H7 (cell line): ENCODE measurements around the gene PRKCD. TPM values are rescaled to one million over a fixed set of nuclear protein-coding genes. Genes with fewer than 3 reads are reported as not detected.

Source experiments
- DNase-seq: peaks from one replicate; pipeline ENCODE4 v3.0.0; 2012
- H3K27me3 ChIP-seq: 2 replicates; pipeline ENCODE4 v1.6.0; 2011; ENCODE audit warnings: mild to moderate bottlenecking, low read length; ENCODE audit not compliant: control insufficient read depth, insufficient read depth
- H3K36me3 ChIP-seq: replicated peaks from 2 replicates; pipeline ENCODE4 v1.5.1; 2011; ENCODE audit warnings: low read length; ENCODE audit not compliant: control insufficient read depth, insufficient read depth
- H3K4me3 ChIP-seq: 2 replicates; pipeline ENCODE4 v1.5.1; 2011; ENCODE audit warnings: low read depth, mild to moderate bottlenecking, control low read depth, low read length, moderate library complexity; ENCODE audit not compliant: insufficient read depth
- total RNA-seq: library from RNA; depleted of rRNA; stranded (reverse); fragments of >200 nt; shearing (Covaris generic); gene quantifications from 2 replicates; pipeline ENCODE4 v1.2.3, GENCODE V29; 2014

Gene PRKCD
- total RNA-seq, 1 experiment from 2014 or later, result 2.9 TPM

DNA sequence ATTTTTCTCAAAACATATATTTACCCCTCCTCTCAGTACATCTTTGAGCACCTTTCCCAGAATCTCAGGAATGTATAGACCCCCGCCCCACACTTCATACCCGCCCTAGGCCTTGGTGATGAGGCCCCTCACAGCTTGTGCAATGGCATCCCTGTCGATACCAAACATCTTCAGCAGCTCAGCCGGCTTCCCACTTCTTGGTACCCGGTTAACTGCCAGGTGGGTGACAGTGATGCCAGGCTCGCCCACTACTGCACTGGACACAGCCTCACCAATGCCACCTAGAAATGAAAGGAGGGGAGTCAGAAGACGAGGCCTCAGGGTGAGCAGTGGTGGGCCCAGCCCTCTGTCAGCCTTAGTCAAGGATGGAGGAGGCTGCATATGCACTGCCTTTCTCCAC lies 64.6 kb downstream of the PRKCD start:
- Histone ChIP-seq H3K36me3 (peaks cover 72% of the 10 kb centered on the region), H3K4me3 (no peak overlapping the region), H3K27me3 (no peaks in the 10 kb centered on the region)
- DNase-seq, result peak; percentile 30

DNA sequence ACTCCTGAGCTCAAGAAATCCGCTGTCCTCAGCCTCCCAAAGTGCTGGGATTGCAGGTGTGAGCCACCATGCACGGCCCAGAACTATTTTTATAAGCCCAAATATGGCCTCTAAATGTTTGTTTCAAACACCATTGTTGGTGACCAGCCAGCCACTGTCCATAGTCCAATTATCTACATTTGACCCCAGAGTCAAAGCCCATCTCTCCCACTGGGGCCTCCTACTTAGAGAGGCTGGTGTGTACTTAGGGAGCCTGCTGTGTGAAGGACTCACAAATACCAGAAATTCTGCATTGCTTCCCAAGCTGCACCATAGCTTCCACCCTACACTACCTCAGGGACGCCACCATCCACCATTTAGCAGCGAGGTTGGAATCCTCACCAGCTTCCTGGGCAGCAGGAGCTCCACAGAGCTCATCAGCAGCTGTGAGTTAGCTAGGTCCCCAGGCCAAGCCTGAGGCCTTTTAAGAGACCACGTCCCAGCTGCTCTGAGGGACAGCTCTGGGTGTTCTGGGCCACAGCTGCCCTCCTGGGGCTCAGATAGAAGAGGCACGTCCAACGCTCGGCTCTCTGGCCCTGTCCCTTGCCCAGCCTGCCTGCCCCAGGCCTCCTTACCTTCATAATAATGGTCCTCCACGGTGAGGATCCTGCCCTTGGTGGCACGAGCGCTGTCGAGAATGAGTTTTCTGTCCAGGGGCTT lies 65.3 kb downstream of the PRKCD start:
- peak; percentile 38 for DNase-seq
- Histone ChIP-seq H3K4me3 (no peak overlapping the region), H3K36me3 (peaks cover 78% of the 10 kb centered on the region), H3K27me3 (no peaks in the 10 kb centered on the region)

DNA sequence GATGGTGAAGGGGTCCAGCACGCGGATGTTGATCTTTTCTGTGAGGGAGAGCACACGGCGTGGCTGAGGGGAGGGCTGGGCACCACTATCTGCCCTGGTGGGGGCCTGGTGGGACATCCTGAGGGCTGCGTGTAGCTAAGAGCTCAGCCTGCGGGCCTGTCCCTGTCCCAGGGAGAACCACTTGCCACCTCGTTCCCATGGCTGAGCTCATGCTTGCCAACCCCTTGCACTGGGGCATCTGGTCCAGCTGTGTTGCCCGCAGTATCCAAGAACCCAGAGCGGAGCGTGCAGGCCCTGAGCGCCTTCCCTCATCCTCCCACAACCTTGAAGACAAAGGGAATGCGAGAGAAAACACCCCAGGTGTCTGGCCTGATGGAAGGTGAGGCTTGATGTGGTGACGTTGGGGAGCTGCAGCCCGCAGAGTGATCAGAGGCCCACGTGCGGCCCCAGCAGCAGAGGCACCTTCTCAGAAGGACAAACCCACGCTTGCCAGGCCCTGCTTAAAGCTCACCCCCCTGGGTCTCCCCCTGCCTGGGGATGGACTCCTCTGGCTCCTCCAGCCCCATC lies 65.9 kb downstream of the PRKCD start:
- Histone ChIP-seq H3K27me3 (no peaks in the 10 kb centered on the region), H3K36me3 (peaks cover 85% of the 10 kb centered on the region), H3K4me3 (no peak overlapping the region)
- DNase-seq, result peak; percentile 47

DNA sequence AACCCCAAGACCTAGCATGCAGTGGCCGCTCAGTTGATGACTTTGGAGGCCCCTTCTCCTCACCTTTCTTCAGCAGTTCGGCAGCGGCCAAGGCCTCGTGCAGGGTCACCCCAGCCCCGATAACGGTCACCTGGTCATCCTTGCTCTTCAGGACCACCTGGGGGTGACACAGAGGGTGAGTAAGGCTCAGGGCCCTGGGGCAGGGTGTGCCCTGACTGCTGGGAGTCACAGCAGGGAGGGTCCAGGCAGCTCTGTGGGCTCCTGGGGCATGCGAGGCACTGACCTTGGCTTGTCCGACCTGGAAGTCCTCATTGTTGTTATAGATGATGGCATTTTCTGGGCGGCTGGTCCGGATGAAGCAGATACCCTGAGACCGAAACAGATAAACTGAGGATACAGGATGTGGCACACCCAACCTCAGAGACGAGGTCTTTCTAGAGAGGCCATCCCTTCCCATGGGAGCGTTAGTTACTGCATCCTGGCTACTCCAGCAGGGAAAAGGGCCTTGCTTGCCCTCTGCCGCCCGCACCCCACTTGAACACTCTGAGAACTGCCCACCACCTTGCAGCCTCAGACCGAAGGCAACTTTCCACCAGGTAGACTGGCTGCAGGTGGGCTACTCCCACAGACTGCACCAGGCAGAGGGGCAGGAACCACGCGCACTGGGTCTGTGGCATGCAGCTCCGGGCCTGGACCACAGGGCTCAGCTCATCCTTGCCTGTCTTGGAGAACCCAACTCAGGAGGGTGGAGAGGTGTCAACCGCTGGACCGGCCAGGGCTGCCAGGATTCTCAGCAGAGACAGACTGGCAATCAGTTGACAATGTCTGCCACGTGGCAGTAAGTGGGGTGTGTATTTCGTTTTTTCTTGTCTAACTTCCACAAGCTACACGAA lies 67.2 kb downstream of the PRKCD start:
- peaks cover 98% of the 10 kb centered on the region for H3K36me3 ChIP-seq
- no peak overlapping the region for H3K4me3 ChIP-seq
- DNase-seq, result peak; percentile 41

DNA sequence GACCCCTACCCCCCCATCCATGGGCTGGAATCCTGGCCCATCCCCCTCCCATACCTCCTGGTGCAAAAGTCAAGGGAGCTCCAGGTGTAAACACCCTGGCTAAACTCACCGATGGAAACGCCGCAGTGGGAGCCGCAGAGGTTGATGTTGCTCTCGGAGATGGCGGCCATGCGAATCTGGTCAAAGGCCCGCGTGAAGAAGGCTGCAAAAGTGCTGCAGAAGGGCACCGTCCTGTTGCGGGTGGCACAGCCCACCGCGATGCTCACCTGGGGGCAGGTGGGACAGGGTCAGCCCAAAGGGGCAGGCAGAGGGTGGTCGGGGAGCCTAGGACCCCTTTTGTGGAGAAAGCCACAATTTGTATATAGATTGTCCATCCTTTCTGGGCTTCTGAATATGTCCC lies 68.2 kb downstream of the PRKCD start:
- H3K4me3 ChIP-seq, result no peak overlapping the region
- H3K36me3 ChIP-seq, result peaks cover 98% of the 10 kb centered on the region
- H3K27me3 ChIP-seq, result no peaks in the 10 kb centered on the region
- DNase-seq, result peak; percentile 53

More for the DNA sequence above, 67.2 kb downstream of the PRKCD start:
- H3K27me3 ChIP-seq, result no peaks in the 10 kb centered on the region

DNA sequence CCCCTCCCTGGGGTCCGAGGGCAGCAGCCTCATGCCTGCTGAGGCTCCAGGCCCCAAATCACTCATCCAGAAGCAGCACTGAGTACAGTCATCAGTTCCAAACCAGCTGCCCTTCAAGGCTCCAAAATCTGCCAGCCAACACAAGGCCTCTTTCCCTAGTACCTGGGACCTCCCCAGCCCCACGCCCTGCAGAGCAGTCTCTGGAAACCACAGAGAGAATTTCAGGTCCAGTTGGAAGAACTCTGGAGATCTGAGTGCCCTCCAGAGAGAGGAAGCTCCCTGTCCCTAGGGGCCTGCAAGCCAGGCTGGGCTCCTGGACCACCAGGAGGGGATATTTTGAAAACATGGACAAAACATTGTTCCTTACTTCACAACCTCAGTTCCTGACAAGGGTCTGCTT lies 68.6 kb downstream of the PRKCD start:
- Histone ChIP-seq H3K4me3 (no peak overlapping the region), H3K36me3 (peaks cover 98% of the 10 kb centered on the region), H3K27me3 (no peaks in the 10 kb centered on the region)
- no peak for DNase-seq

DNA sequence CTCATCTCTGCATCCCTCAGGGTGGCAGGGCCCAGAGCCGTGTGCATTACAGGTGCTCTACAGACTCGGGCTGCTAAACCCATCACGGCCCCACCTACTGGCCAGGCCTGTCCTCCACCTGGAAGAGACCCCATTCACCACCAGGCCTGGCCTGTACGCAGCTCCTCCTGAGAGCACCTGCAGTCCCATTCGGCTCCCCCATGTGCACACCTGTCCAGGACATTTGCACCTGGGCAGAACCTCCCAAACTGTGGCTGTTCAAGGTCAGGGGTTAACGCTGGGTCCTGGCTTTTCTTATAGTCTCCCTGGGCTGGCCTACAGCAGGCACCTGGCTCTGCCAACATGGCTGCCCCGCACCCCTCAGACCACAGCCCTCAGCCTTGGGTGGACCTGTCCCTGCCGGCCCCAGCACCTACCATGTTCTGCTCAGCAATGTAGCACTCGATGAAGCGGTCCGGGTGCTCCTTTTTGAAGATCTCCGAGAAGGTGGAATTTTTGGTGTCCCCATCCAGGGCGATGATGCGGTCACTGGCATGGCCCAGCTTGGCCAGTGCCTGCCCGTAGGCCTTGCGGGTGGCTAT lies 69.1 kb downstream of the PRKCD start:
- DNase-seq, result peak; percentile 81
- Histone ChIP-seq H3K4me3 (no peak overlapping the region), H3K36me3 (peaks cover 97% of the 10 kb centered on the region), H3K27me3 (no peaks in the 10 kb centered on the region)

DNA sequence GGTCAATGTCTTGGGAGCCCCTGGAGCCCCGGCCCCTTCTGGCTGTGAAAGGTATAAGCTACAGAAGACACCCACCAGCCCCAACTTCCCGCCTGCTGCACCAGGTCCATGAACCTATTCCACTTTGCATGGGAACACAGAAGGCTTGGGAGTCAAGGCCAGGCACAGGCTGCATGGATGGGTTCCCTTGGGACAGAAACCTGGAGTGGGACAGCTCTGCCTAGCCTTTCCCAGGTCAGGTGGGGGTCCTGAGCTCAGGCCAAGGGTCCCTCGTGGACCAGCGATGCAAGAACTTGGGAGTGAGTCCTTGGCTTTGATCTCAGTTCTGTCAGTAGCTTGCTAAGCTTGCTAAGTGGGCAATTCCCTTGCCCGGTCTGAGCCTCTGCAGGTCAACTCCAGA lies 69.8 kb downstream of the PRKCD start:
- no peaks in the 10 kb centered on the region for H3K27me3 ChIP-seq
- DNase-seq, result peak; percentile 35
- peaks cover 97% of the 10 kb centered on the region for H3K36me3 ChIP-seq
- H3K4me3 ChIP-seq, result no peak overlapping the region

DNA sequence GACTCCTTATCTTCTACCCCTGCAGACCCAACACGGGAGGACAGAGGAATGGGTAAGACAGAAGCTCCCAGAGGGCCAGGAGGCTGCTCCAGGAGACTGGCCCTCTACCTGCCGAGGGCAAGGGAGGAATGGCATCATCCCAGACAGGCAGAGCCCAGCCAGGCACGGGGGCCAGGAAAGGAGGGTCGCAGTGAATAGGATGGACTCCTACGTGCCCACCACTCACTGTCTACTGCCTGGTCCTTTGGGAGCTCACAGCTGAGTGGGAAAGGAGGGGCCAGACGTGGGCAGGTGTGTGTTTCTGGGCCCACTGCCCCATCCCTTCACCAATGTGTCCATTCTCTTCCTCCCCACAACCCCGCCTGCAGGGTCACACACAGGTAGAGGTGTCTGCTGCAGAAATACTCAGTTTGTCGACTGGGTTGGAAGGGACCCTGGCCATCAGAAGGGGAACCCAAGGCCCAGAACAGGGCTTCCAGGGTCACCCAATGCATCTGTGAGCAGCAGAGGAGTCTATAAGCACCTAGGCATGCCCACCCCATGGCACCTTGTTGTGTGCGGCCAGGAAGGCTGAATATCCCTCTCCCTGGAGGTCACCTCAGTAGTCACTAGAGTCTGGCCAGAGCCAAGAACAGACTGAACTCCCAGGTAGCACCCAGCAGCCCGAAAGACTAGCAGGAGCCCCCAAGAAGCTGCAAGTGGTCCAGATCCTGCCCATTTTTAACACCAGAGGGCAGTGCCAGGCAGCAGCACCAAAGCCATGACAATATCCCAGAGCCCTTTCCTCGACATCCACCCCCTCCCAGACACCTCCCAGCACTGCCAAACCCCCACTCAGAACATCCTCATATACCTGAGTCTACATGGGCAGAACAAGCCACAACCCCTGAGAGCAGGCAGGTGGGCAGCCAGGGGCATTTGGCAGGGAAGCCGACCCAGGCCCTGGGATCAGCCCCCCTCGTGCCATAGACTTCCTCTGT lies 70.8 kb downstream of the PRKCD start:
- Histone ChIP-seq H3K4me3 (no peak overlapping the region), H3K36me3 (peaks cover 97% of the 10 kb centered on the region), H3K27me3 (no peaks in the 10 kb centered on the region)
- DNase-seq, result peak; percentile 74

DNA sequence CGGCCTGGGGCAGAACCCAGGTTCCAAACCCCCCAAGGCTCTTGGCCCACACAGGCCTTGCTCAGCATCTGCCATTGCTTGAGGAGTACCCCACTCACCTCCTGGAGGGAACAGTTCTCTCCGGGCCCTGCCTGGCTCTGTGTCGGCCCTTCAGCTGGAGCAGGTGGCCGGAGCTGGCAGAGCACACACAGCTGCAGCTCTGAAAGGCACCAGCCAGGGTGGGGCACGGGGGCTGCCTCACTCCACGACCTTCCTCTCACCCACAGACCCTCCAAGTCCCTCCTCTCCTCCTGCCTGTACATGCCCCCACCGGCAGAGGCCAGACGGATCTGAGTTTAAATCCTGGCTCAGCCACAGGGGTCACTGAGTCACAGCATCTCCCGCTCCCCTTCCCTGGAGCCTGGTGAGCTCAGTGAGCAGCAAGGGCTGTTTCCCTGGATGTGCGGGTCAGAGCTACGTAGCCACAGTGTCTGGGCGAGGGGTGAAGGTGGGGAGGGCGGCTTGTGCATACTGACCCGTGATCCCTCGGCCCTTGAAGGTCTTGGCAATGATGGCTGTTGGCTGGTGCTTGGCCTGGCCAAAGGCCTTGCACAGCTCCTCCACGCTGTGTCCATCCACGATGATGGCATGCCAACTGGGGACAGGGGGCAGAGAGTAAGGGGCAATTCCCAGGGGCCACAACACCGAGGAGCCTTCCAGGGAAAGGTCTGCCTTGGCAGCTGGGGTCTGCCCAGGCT lies 71.8 kb downstream of the PRKCD start:
- DNase-seq, result peak; percentile 50
- no peaks in the 10 kb centered on the region for H3K27me3 ChIP-seq
- peaks cover 91% of the 10 kb centered on the region for H3K36me3 ChIP-seq
- H3K4me3 ChIP-seq, result no peak overlapping the region

DNA sequence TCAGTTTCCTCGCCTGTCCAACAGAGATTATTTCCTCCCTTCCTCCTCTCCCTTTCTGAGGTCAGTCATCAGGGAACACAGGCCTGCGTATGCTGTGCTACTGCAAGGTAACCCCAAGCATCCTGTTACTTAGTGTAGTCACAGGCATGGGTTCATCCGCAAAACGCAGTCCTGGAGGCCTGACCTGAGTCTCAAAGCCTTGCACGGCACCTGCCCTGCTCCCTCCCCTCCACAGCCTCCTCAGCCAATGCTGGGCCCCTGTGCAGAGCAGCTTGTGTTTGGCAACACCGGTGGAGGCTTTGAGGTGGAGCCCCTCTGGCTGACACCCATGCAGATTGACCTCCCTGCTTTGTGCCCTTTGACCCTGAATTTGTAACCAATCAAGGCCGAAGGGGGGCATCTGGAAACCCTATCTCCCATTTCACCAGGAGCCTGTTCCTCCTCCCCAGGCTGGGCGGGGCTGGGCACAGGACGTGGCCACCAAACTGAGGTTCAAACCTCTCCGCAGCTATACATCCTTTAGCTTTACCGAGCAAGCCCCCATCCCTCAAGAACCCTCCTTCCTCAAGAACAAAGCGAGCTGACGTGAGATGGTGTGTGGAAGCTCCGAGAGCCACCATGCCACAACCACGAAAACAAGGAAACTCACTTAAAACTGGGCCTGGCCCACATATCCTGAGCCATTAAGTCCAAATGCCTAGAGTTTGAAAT lies 73.3 kb downstream of the PRKCD start:
- Histone ChIP-seq H3K4me3 (no peak overlapping the region), H3K27me3 (no peaks in the 10 kb centered on the region), H3K36me3 (peaks cover 91% of the 10 kb centered on the region)
- peak; percentile 46 for DNase-seq

DNA sequence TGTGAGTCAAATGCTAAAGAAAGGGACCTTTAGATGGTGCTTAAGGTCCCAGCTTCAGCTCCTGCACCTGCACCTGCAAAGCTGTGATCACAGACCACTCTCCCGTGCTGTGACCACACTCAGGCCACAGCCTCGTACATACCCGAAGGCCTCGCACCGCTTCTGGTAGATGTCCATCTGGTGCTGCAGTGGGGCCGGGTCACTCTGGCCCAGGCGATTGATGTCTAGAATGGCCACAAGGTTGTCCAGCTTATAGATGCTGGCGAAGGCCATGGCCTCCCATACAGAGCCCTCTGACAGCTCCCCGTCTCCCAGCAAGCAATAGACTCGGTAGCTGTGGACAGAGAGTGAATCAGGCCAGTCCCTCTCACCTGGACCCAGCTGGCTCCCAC lies 73.8 kb downstream of the PRKCD start:
- H3K4me3 ChIP-seq, result no peak overlapping the region
- H3K36me3 ChIP-seq, result peaks cover 91% of the 10 kb centered on the region
- peak; percentile 36 for DNase-seq
- H3K27me3 ChIP-seq, result no peaks in the 10 kb centered on the region

DNA sequence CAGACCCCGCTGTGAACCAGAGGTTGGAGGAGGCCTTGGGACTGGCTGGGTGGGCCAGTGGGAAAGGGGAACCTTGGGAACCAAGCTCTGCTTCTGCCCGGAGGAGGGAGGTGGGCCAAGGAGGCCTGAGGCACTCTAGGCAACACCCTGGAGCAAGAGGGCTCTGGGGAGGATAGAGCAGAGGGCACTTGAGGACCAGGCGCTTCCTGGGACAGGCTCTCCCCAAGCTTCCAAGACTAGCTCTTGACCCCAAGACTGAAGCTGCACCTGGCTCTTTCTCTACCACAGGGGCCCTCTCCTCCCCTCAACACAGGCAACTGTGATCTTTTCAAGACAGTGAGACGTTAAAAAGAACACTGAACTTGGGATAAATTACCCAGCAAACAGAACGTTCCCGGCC lies 74.5 kb downstream of the PRKCD start:
- Histone ChIP-seq H3K36me3 (peaks cover 92% of the 10 kb centered on the region), H3K4me3 (no peak overlapping the region), H3K27me3 (no peaks in the 10 kb centered on the region)
- DNase-seq, result no peak
